ENCODE results near the gene GNAI2.
"Not testable (repeated sequence)": the region's sequence is repeated elsewhere in the genome, so short reads cannot be mapped to it uniquely, and the experiment has no call there.

The GNAI2 gene

GRCh38 chr3:50259432-50260026, 23.5 kb downstream of the GNAI2 start:
- in situ Hi-C loops (cut with MboI; ENCODE audit: low pct_unique_long_range_greater_than_20kb, low sequenced_read_pairs), result no loop called here
- DNase-seq, result no peak

DNA sequence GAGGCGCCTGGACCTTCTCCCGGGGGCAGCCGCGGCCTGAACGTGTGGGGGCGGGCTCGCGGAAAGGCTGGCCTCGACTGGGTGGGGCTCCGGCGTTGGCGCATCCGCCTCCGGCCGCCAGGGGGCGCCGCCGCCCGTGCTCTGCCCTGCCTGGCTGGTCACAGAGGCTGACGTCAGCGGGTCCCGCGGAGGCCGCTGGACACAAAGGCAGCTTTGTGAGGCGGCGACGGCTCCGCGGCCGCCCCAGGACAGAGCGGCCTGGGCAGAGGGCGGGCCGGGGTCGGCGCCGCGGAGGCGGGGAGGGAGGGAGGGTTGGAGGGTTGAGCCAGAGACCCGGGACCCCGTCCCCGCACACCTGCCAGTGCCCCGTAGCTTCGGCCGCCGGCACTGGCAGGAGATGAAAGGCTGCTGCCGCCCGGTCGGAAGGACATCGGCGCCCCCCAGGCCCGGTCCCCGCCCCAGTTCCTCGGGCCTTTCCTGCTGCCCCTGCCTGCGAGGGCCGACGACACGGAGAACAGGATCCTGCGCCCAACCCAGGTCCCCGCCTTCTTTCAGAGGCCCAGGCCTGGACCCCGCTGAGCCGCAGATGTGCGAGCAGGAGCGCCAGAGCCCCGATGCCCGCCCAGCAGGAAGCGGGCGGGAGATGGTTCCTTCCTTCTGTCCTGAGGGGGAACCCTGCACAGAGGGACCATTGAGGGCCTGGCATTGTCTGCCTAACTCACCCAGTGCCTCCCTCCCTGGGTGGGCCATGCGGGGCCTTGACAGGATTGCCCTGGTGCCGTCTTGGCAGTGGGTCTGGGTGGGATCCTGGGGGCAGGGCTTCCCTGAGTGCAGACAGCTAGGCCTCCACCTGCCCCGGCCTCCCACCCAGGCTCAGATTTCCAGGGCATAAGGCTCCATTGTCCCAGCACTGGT, 24.3 kb downstream of the GNAI2 start:
- in situ Hi-C loops (cut with MboI; ENCODE audit: low pct_unique_long_range_greater_than_20kb, low sequenced_read_pairs), result no loop called here
- DNase-seq, result peak; percentile 91

- no peak for DNase-seq
- in situ Hi-C loops (cut with MboI; ENCODE audit: low pct_unique_long_range_greater_than_20kb, low sequenced_read_pairs), result no loop called here
Observed at GRCh38 chr3:50260942-50261441, 25.0 kb downstream of the GNAI2 start.

GRCh38 chr3:50261505-50261904, 25.5 kb downstream of the GNAI2 start:
- in situ Hi-C loops (cut with MboI; ENCODE audit: low pct_unique_long_range_greater_than_20kb, low sequenced_read_pairs), result no loop called here
- no peak for DNase-seq

GRCh38 chr3:50262200-50262599, 26.2 kb downstream of the GNAI2 start:
- DNase-seq; in situ Hi-C loops (cut with MboI; ENCODE audit: low pct_unique_long_range_greater_than_20kb, low sequenced_read_pairs): not testable (repeated sequence)

DNA sequence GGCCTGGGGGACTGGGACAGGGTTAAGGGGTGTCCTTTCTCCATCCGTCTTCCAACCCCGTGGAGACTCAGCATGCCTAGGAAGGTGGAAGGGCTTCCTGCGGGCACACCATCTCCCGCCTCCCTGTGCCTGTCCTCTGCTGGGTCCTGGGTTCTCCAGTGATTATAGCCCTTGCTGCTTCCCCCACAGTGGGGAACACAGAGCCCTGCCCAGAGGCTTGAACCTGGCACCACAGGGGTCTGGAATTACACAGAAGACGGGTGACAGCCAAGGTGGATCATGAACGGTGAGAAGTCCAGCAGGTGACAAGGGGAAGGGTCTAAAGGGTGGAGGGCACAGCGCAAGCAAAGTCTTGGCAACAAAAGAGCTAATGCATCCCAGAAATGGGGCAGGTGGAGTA, 26.8 kb downstream of the GNAI2 start:
- no peak for DNase-seq
- in situ Hi-C loops (cut with MboI; ENCODE audit: low pct_unique_long_range_greater_than_20kb, low sequenced_read_pairs), result no loop called here

GRCh38 chr3:50263478-50264382, 27.7 kb downstream of the GNAI2 start:
- DNase-seq, result no peak
- in situ Hi-C loops (cut with MboI; ENCODE audit: low pct_unique_long_range_greater_than_20kb, low sequenced_read_pairs), result no loop called here

DNA sequence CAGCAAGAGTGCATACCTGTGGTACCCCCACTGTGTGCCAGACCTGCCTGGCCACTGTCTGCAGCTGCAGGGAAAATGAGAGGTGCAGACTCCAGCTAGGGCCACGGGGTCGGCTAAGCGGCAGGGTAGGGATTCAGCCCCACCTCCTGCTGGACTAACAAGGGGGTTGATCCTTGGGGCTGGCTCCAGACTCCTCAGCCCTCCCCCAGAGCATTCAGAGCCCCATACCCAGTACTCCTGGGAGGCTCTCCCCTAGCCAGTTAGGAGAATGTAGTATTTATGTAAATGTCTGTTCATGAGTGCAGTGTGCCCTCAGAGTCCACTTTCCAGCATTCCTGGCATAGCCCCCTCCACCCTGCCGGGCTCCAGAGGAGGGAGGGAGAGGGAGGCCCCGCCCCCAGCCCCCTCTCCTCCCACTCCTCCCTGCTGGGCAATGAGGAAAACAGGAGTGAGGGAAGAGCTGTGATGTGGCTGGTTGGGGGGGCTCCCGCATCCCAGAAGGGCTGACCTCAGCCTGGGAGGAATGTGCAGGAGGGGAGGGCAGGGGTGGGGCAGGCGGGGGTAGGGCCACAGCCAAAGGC, 28.5 kb downstream of the GNAI2 start:
- in situ Hi-C loops (cut with MboI; ENCODE audit: low pct_unique_long_range_greater_than_20kb, low sequenced_read_pairs), result no loop called here
- DNase-seq, result no peak

DNA sequence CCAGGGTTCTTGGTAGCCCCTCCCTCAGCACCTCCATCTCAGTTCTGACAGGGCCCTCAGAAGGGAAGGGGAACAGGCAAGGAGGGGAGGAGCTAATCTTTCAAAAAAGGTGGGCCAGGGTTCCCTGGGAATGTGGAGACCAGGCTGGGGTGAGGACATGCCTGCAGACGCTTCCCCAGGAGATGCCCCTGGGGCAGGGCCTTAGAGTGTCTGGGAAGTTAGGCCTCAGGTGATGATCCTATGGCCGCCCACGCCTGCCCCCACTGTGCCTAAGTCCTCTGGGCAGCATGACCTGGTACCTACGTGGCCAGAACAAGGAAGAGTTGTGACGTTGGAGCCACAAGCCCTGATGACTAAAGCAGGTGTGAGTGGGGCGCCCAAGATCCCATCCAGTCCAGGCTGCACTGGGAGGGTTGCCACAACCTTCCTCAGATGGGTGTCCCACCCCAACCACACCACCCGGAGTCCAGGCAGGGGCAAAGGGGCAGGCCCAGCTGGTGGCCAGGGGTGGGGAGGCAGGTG, 29.0 kb downstream of the GNAI2 start:
- no peak for DNase-seq
- in situ Hi-C loops (cut with MboI; ENCODE audit: low pct_unique_long_range_greater_than_20kb, low sequenced_read_pairs), result no loop called here

DNA sequence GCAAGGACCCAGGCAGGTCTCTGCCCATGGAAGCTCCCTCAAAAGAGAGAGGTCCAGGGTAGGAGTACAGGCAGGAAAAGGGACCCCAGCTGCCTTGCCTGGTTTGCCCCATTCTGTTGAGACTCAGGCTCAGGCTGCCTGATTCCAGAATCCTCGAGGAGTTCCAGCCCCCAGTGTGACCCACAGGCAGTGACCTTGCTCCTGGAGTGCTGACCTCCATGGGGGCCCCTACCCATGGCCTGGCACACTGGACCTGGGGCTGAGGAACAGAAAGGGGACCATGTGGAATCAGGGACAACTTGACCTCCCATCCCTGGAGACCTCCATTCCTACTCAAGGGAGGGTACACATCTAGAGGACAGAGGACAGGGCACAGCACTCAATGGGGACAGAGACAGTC, 29.6 kb downstream of the GNAI2 start:
- in situ Hi-C loops (cut with MboI; ENCODE audit: low pct_unique_long_range_greater_than_20kb, low sequenced_read_pairs), result no loop called here
- DNase-seq, result no peak

DNA sequence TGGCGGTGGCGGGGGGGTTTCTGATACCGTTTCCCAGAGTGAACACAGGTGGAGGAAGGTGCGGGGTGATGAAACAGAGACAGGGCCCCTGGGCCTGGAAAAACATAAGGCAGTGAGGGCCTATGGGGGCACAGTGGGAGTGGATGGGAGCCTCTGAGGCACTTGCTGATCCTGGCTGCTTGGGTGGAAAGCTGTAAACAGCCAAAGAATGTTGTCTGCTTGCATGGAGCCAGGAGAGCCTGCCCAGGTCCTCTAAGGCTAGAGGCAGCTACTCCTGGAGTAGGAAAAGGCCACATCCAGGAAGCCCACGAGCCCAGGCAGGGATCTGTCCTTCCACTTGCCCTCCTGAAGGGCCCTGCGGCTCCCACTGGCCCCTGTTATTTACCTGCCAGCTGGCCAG, 30.0 kb downstream of the GNAI2 start:
- in situ Hi-C loops (cut with MboI; ENCODE audit: low pct_unique_long_range_greater_than_20kb, low sequenced_read_pairs), result no loop called here
- DNase-seq, result no peak

- in situ Hi-C loops (cut with MboI; ENCODE audit: low pct_unique_long_range_greater_than_20kb, low sequenced_read_pairs), result no loop called here
- DNase-seq, result no peak
Observed at GRCh38 chr3:50266836-50267235, 30.8 kb downstream of the GNAI2 start.

- no peak for DNase-seq
- in situ Hi-C loops (cut with MboI; ENCODE audit: low pct_unique_long_range_greater_than_20kb, low sequenced_read_pairs), result no loop called here
Observed at GRCh38 chr3:50267280-50267913, 31.4 kb downstream of the GNAI2 start.

DNA sequence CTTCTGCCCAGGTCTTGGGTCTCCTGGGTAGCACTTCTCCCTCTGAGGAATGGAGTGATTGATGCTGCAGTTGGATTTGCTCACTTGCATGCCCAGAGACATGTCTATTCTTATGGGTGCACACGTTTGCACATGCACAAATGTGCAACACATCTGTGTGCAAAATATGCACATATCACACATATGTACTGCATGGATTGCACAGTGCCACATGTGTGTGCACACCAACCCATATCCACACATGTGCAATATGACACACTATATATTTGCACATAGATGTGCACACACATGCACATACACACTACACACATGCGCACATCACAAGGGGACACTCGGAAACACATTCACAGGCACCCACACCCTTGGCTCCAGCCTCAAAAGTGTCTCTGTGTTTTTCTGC, 32.3 kb downstream of the GNAI2 start:
- in situ Hi-C loops (cut with MboI; ENCODE audit: low pct_unique_long_range_greater_than_20kb, low sequenced_read_pairs), result no loop called here
- no peak for DNase-seq

GRCh38 chr3:50268703-50269451, 32.9 kb downstream of the GNAI2 start, which contains the start of gene SEMA3B:
TSS of gene SEMA3B (plus strand) at chr3:50269147. CDS start at chr3:50269241, 94 bp downstream.
- in situ Hi-C loops (cut with MboI; ENCODE audit: low pct_unique_long_range_greater_than_20kb, low sequenced_read_pairs), result no loop called here
- no peak for DNase-seq

DNA sequence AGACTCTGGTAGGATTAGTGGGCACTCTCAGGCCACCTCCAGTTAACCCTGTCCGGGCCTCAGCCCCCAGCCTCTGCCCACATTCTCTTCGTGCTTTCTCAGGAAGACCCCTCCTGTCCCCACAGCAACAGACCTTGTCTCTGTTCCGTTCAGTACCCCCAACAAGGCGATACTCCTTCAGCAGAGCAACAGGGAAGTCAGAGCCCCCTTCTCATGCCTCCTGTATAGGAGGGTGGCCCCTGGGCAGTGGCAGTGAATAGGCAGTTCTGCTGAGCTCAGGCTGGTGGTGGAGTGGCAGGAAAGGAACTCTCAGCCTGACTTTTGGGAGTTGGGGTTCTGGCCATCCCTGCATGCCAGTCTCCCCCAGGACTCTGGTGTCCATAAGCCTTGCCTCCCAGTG, 33.5 kb downstream of the GNAI2 start:
- DNase-seq, result no peak
- in situ Hi-C loops (cut with MboI; ENCODE audit: low pct_unique_long_range_greater_than_20kb, low sequenced_read_pairs), result no loop called here

DNA sequence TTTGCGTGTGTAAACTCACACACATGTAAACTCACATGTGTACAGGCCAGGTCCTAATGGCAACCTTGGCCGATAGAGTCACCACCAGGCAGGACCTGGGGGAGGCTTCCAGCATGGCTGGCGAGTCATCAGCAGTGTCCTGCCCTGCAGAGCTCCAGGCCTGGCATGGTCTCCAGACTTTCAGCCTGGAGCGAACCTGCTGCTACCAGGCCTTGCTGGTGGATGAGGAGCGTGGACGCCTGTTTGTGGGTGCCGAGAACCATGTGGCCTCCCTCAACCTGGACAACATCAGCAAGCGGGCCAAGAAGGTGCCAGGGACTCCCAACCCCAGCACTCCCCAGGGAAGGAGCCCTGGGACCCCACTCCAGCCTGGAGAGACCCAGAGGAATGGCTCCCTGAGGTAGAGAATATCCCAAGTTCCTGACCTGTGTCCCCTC, 34.0 kb downstream of the GNAI2 start:
- no peak for DNase-seq
- in situ Hi-C loops (cut with MboI; ENCODE audit: low pct_unique_long_range_greater_than_20kb, low sequenced_read_pairs), result no loop called here

Measured in KBM-7 (cell line).